MCF 10A (cell line): ENCODE data around the gene GABBR1. TPM values are rescaled to one million over a fixed set of nuclear protein-coding genes. Genes with fewer than 3 reads are reported as not detected.

Experiments
- BruUV-seq: library from RNA; stranded (reverse); fragments of 400-500 nt; replicated peaks from 2 replicates; lab custom pipeline; 2021; lab: Mats Ljungman, UMichigan
- CTCF ChIA-PET: fragments of 300-600 bp; sonication (Branson Sonifier 250); formaldehyde crosslinking; extraction: SDS; loops from one replicate; lab custom pipeline; 2021; ENCODE audit warnings: antibody characterized with exemption, inconsistent platforms; lab: Yijun Ruan, JAX
- POLR2A ChIA-PET: fragments of 300-600, 350-650 bp; sonication (Branson Sonifier 250); formaldehyde crosslinking; extraction: SDS; loops from one replicate; lab custom pipeline; 2020; ENCODE audit warnings: antibody characterized with exemption, inconsistent platforms; lab: Yijun Ruan, JAX
- DNase-seq: peaks from one replicate; pipeline ENCODE4 v3.0.0-alpha.2; 2018; ENCODE audit not compliant: unreplicated experiment
- H3K27ac Mint-ChIP-seq: one replicate; pipeline ENCODE4 v1.8.0; 2022; ENCODE audit warnings: mild to moderate bottlenecking, low read depth, mixed read lengths; ENCODE audit not compliant: unreplicated experiment
- H3K27me3 Mint-ChIP-seq: one replicate; pipeline ENCODE4 v1.8.0; 2022; ENCODE audit warnings: mixed read lengths; ENCODE audit not compliant: insufficient read depth, unreplicated experiment
- H3K36me3 Mint-ChIP-seq: one replicate; pipeline ENCODE4 v1.8.0; 2022; ENCODE audit warnings: mild to moderate bottlenecking, moderate library complexity, mixed read lengths; ENCODE audit not compliant: insufficient read depth, unreplicated experiment
- H3K4me1 Mint-ChIP-seq: one replicate; pipeline ENCODE4 v1.8.0; 2022; ENCODE audit warnings: mixed read lengths; ENCODE audit not compliant: insufficient read depth, unreplicated experiment
- H3K4me3 Mint-ChIP-seq: one replicate; pipeline ENCODE4 v1.8.0; 2022; ENCODE audit warnings: mild to moderate bottlenecking, moderate library complexity, mixed read lengths; ENCODE audit not compliant: unreplicated experiment
- H3K9me3 Mint-ChIP-seq: one replicate; pipeline ENCODE4 v1.8.0; 2022; ENCODE audit warnings: mixed read lengths; ENCODE audit not compliant: unreplicated experiment
- CTCF ChIP-seq: fragments of 200-600 bp; IDR thresholded peaks from one replicate; pipeline ENCODE4 v1.8.0; 2022; ENCODE audit warnings: antibody characterized with exemption, mild to moderate bottlenecking; ENCODE audit not compliant: unreplicated experiment
- intact Hi-C: fragments of 100-400 bp; cut with micrococcal nuclease; formaldehyde crosslinking; loops from 2 replicates; pipeline ENCODE4 v1.14.1; 2022
- total RNA-seq: library from RNA; stranded (reverse); gene quantifications from 2 replicates; pipeline ENCODE4 v1.2.3, GENCODE V29; 2022

GABBR1 gene
- total RNA-seq, 1 experiment from 2014 or later: 38.8 TPM

GRCh38 chr6:29563435-29563965 is 69.5 kb downstream of the GABBR1 start:
- intact Hi-C loops: no loop called here
- Mint-ChIP-seq H3K4me1 (no peaks in the 10 kb centered on the region), H3K36me3 (no peaks in the 10 kb centered on the region), H3K4me3 (no peak overlapping the region), H3K27ac (no peak overlapping the region), H3K27me3 (peaks cover 91% of the 10 kb centered on the region), H3K9me3 (no peaks in the 10 kb centered on the region)
- POLR2A ChIA-PET: no interaction called here
- DNase-seq: no peak
- CTCF ChIA-PET: interaction anchor here (0.6 kb wide), 2 partner anchors 34 to 957 kb away, joined by 3 to 4 read pairs; no protein-coding TSS in a partner anchor
- TF ChIP-seq CTCF: no peak
- BruUV-seq: no TSS peak

- no TSS peak for BruUV-seq
- H3K27me3 Mint-ChIP-seq: peaks cover 86% of the 10 kb centered on the region
These were observed 71.3 kb downstream of the GABBR1 start for GRCh38 chr6:29561606-29562181.

GRCh38 chr6:29561091-29561490 is 71.9 kb downstream of the GABBR1 start:
- ChIA-PET POLR2A (no interaction called here), CTCF (no interaction called here)
- Mint-ChIP-seq H3K4me3 (no peak overlapping the region), H3K27me3 (peaks cover 86% of the 10 kb centered on the region), H3K27ac (no peak overlapping the region), H3K4me1 (no peaks in the 10 kb centered on the region), H3K36me3 (no peaks in the 10 kb centered on the region), H3K9me3 (no peaks in the 10 kb centered on the region)
- intact Hi-C loops: no loop called here
- no TSS peak for BruUV-seq
- TF ChIP-seq CTCF: no peak
- DNase-seq: no peak

More at GRCh38 chr6:29561606-29562181, 71.3 kb downstream of the GABBR1 start:
- intact Hi-C loops: no loop called here
- no peak for DNase-seq
- no peaks in the 10 kb centered on the region for H3K4me1 Mint-ChIP-seq
- no peaks in the 10 kb centered on the region for H3K36me3 Mint-ChIP-seq
- ChIA-PET POLR2A (no interaction called here), CTCF (no interaction called here)
- H3K4me3 Mint-ChIP-seq: no peak overlapping the region
- no peaks in the 10 kb centered on the region for H3K9me3 Mint-ChIP-seq
- no peak overlapping the region for H3K27ac Mint-ChIP-seq
- no peak for TF ChIP-seq CTCF

GRCh38 chr6:29559524-29560287 is 73.3 kb downstream of the GABBR1 start, which contains the start of gene UBD:
TSS of gene UBD (minus strand) at chr6:29559732. CDS start at chr6:29559701, 31 bp downstream.
- ChIA-PET POLR2A (no interaction called here), CTCF (interaction anchor here (0.6 kb wide), 1 partner anchor 130 kb away, joined by 3 read pairs; no protein-coding TSS in a partner anchor)
- no TSS peak for BruUV-seq
- Mint-ChIP-seq H3K27ac (no peak within 1 kb of the TSS), H3K4me3 (no peak within 1 kb of the TSS), H3K9me3 (no peaks in the 10 kb centered on the region), H3K36me3 (no peaks in the 10 kb centered on the region), H3K27me3 (peaks cover 86% of the 10 kb centered on the region), H3K4me1 (no peaks in the 10 kb centered on the region)
- intact Hi-C loops: no loop called here
- DNase-seq: no peak
- TF ChIP-seq CTCF: no peak
